ENCODE measurements around the gene MYH9. TPM values are rescaled to one million over a fixed set of nuclear protein-coding genes. Genes with fewer than 3 reads are reported as not detected.
A peak's percentile ranks its signal among the peaks of the same experiment; 100 is the strongest.

Gene MYH9
- total RNA-seq, 2 donors from 2014 or later = 294 to 323 TPM

- no peak for ATAC-seq
- Histone ChIP-seq H3K4me1 (no peaks in the 10 kb centered on the region), H3K27me3 (no peaks in the 10 kb centered on the region), H3K36me3 (replicated peaks in 1 of 2; ENCODE audit: insufficient read depth in 1 of 2, low read depth in 2 of 2) (peaks cover 49 to 73% of the 10 kb centered on the region in 2 donors), H3K4me3 (no peak overlapping the region), H3K9me3 (no peaks in the 10 kb centered on the region), H3K27ac (no peak overlapping the region)
- DNase-seq = no peak
- no peak for TF ChIP-seq CTCF (IDR thresholded peaks at IDR 0.05)
- no peak for TF ChIP-seq POLR2A (IDR thresholded peaks at IDR 0.05)
- 85 to 86% methylated on average over 18 to 20 of the region's 20 CpGs for WGBS, 2 donors
- intact Hi-C loops (cut with DNase I) = no loop called here
Observed at GRCh38 chr22:36287881-36288515, 99.8 kb downstream of the MYH9 start.

- DNase-seq (peak; percentile 63 to 74 (median 68)), ATAC-seq (peak; percentile 70)
- intact Hi-C loops (cut with DNase I) = no loop called here
- no peak for TF ChIP-seq POLR2A (IDR thresholded peaks at IDR 0.05)
- TF ChIP-seq CTCF (IDR thresholded peaks at IDR 0.05) = peak; percentile 43 to 77 (median 69)
- peaks cover 51 to 75% of the 10 kb centered on the region in 2 donors for H3K36me3 ChIP-seq (replicated peaks in 1 of 2; ENCODE audit: insufficient read depth in 1 of 2, low read depth in 2 of 2)
- no peaks in the 10 kb centered on the region for H3K4me1 ChIP-seq
- 57 to 61% methylated on average over 15 to 28 of the region's 28 CpGs for WGBS, 2 donors
- H3K27me3 ChIP-seq = no peaks in the 10 kb centered on the region
- H3K9me3 ChIP-seq = no peaks in the 10 kb centered on the region
- peak overlapping the region in 1 of 4 donors; percentile 54 for H3K27ac ChIP-seq
- H3K4me3 ChIP-seq = no peak overlapping the region
Observed at GRCh38 chr22:36286096-36286957, 101.4 kb downstream of the MYH9 start.

- no peak for DNase-seq
- no peaks in the 10 kb centered on the region for H3K9me3 ChIP-seq
- no peaks in the 10 kb centered on the region for H3K27me3 ChIP-seq
- no peak overlapping the region for H3K4me3 ChIP-seq
- 71 to 82% methylated on average over 19 to 21 of the region's 21 CpGs for WGBS, 2 donors
- H3K36me3 ChIP-seq (replicated peaks in 1 of 2; ENCODE audit: insufficient read depth in 1 of 2, low read depth in 2 of 2) = peaks cover 55 to 78% of the 10 kb centered on the region in 2 donors
- no peaks in the 10 kb centered on the region for H3K4me1 ChIP-seq
- TF ChIP-seq POLR2A (IDR thresholded peaks at IDR 0.05) (no peak), CTCF (IDR thresholded peaks at IDR 0.05) (no peak)
- no peak for ATAC-seq
- peak overlapping the region in 1 of 4 donors; percentile 19 for H3K27ac ChIP-seq
- intact Hi-C loops (cut with DNase I) = no loop called here
Observed at GRCh38 chr22:36285545-36285944, 102.2 kb downstream of the MYH9 start.

- Histone ChIP-seq H3K9me3 (no peaks in the 10 kb centered on the region), H3K36me3 (replicated peaks in 1 of 2; ENCODE audit: insufficient read depth in 1 of 2, low read depth in 2 of 2) (peaks cover 55 to 78% of the 10 kb centered on the region in 2 donors), H3K4me1 (no peaks in the 10 kb centered on the region), H3K27me3 (no peaks in the 10 kb centered on the region), H3K27ac (peak overlapping the region in 1 of 4 donors; percentile 19), H3K4me3 (no peak overlapping the region)
- WGBS, 2 donors = 47 to 86% methylated on average over 10 to 12 of the region's 12 CpGs
- no peak for TF ChIP-seq CTCF (IDR thresholded peaks at IDR 0.05)
- TF ChIP-seq POLR2A (IDR thresholded peaks at IDR 0.05) = no peak
- DNase-seq (no peak), ATAC-seq (no peak)
- intact Hi-C loops (cut with DNase I) = no loop called here
Observed at GRCh38 chr22:36285017-36285416, 102.8 kb downstream of the MYH9 start.
